Measurements from ENCODE around the gene ABHD11.

DNA sequence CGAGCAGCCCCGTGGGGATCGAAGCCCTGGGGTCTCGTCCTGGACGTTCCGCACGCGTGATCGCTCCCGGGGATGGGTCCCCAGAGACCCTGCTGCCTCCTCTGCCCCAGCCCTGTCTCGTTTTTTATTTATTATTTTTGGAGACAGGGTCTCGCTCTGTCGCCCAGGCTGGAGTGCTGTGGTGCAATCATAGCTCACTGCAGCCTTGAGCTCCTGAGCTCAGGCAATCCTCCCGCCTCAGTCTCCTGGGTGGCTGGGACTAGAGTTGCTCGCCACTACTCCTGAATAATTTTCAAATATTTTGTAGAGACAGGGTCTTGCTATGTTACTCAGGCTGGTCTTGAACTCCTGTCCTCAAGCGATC, 18.8 kb downstream of the ABHD11 start:
- TF ChIP-seq, protein P1, sequence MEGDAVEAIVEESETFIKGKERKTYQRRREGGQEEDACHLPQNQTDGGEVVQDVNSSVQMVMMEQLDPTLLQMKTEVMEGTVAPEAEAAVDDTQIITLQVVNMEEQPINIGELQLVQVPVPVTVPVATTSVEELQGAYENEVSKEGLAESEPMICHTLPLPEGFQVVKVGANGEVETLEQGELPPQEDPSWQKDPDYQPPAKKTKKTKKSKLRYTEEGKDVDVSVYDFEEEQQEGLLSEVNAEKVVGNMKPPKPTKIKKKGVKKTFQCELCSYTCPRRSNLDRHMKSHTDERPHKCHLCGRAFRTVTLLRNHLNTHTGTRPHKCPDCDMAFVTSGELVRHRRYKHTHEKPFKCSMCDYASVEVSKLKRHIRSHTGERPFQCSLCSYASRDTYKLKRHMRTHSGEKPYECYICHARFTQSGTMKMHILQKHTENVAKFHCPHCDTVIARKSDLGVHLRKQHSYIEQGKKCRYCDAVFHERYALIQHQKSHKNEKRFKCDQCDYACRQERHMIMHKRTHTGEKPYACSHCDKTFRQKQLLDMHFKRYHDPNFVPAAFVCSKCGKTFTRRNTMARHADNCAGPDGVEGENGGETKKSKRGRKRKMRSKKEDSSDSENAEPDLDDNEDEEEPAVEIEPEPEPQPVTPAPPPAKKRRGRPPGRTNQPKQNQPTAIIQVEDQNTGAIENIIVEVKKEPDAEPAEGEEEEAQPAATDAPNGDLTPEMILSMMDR (IDR thresholded peaks at IDR 0.05; ENCODE audit: low read depth, low read length), result no peak
- TF ChIP-seq EZH2phosphoT487 (IDR thresholded peaks at IDR 0.05; ENCODE audit: low read depth), result no peak
